HG02870 (cell line): ENCODE results near the gene FNBP1.
"Not testable (repeated sequence)": the region's sequence is repeated elsewhere in the genome, so short reads cannot be mapped to it uniquely, and the experiment has no call there.

Experiments used
- ATAC-seq: cut with Tn5 transposase; IDR thresholded peaks from one replicate; pipeline ENCODE4 v1.9.1; 2021; ENCODE audit warnings: mild to moderate bottlenecking, moderate library complexity; ENCODE audit not compliant: unreplicated experiment

FNBP1 gene

GRCh38 chr9:129995409-129996160 lies 47.4 kb downstream of the FNBP1 start:
- no peak for ATAC-seq

GRCh38 chr9:129994882-129995281 lies 48.1 kb downstream of the FNBP1 start:
- no peak for ATAC-seq

- ATAC-seq: not testable (repeated sequence)
Observed at GRCh38 chr9:129991139-129991538, 51.9 kb downstream of the FNBP1 start.

- ATAC-seq: no peak
Observed at GRCh38 chr9:129990269-129991010, 52.5 kb downstream of the FNBP1 start.

- no peak for ATAC-seq
Observed at GRCh38 chr9:129989740-129990139, 53.2 kb downstream of the FNBP1 start.

GRCh38 chr9:129989362-129989708 lies 53.7 kb downstream of the FNBP1 start:
- ATAC-seq: no peak

- ATAC-seq: peak; percentile 48
Observed at GRCh38 chr9:129988607-129989361, 54.2 kb downstream of the FNBP1 start.

- no peak for ATAC-seq
Observed at GRCh38 chr9:129987941-129988340, 55.0 kb downstream of the FNBP1 start.

- peak; percentile 27 for ATAC-seq
Observed at GRCh38 chr9:129987047-129987446, 55.9 kb downstream of the FNBP1 start.

GRCh38 chr9:129984589-129984988 lies 58.4 kb downstream of the FNBP1 start:
- not testable (repeated sequence) for ATAC-seq

- no peak for ATAC-seq
Observed at GRCh38 chr9:129983891-129984290, 59.1 kb downstream of the FNBP1 start.

GRCh38 chr9:129981180-129981907 lies 61.6 kb downstream of the FNBP1 start:
- no peak for ATAC-seq

- not testable (repeated sequence) for ATAC-seq
Observed at GRCh38 chr9:129980224-129980623, 62.8 kb downstream of the FNBP1 start.

GRCh38 chr9:129979071-129979745 lies 63.8 kb downstream of the FNBP1 start:
- no peak for ATAC-seq

- no peak for ATAC-seq
Observed at GRCh38 chr9:129972816-129973215, 70.2 kb downstream of the FNBP1 start.

GRCh38 chr9:129968690-129969485 lies 74.1 kb downstream of the FNBP1 start:
- no peak for ATAC-seq

GRCh38 chr9:129964901-129965734 lies 77.9 kb downstream of the FNBP1 start:
- ATAC-seq: no peak

- ATAC-seq: peak; percentile 74
Observed at GRCh38 chr9:129962889-129963703, 79.9 kb downstream of the FNBP1 start.
